Skin of body (tissue), 3 donors: Measurements from ENCODE around the gene U2SURP. TPM values are rescaled to one million over a fixed set of nuclear protein-coding genes. Genes with fewer than 3 reads are reported as not detected.

ENCODE experiments used
- DNase-seq: peaks from one replicate; lab custom pipeline; 2025; lab: John Stamatoyannopoulos, UW
- small RNA-seq: library from RNA; depleted of rRNA; stranded (forward); fragments of <200 nt; gene quantifications from one replicate; pipeline ENCODE3, GENCODE V24; 2014; ENCODE audit warnings: low replicate concordance
- total RNA-seq: library from RNA; depleted of rRNA; stranded (reverse); fragments of >200 nt; gene quantifications from one replicate; pipeline ENCODE4 v1.2.3, GENCODE V29; 2014

U2SURP gene
- total RNA-seq, 1 donor from 2014 or later = 93.0 TPM

- peak; percentile 65 for DNase-seq
These were observed 98.3 kb downstream of the U2SURP start for GRCh38 chr3:143099690-143100089.

GRCh38 chr3:143100451-143100850 lies 99.1 kb downstream of the U2SURP start:
- no peak for DNase-seq

GRCh38 chr3:143101792-143102381 lies 100.5 kb downstream of the U2SURP start:
- no peak for DNase-seq

GRCh38 chr3:143103652-143104051 lies 102.3 kb downstream of the U2SURP start:
- DNase-seq = no peak

GRCh38 chr3:143105170-143105569 lies 103.8 kb downstream of the U2SURP start:
- no peak for DNase-seq

GRCh38 chr3:143109861-143110260 lies 108.5 kb downstream of the U2SURP start:
- DNase-seq = no peak

Small RNA genes within 50 kb of the gene (small RNA-seq; reads per million reads assigned to genes)
- gene AC021074.2 = not detected

Other genes with a start within 250 kb of the U2SURP start
- 2.4 TPM for gene PCOLCE2, start 112.5 kb upstream of the U2SURP start, total RNA-seq
- gene PAQR9, start 37.9 kb upstream of the U2SURP start, total RNA-seq = not detected
- 16.8 TPM for gene CHST2, start 118.2 kb downstream of the U2SURP start, total RNA-seq